HTR-8/SVneo (cell line): ENCODE measurements around the gene RTN3.
"Not testable (repeated sequence)": the region's sequence is repeated elsewhere in the genome, so short reads cannot be mapped to it uniquely, and the experiment has no call there.

ENCODE experiments used
- DNase-seq: peaks from one replicate; pipeline ENCODE4 v3.0.0; 2011; ENCODE audit warnings: low spot score, mixed read lengths; ENCODE audit not compliant: insufficient read length
- FAIRE-seq: peaks from 2 replicates; lab custom pipeline; 2011; peaks lifted over from hg19 to GRCh38; lab: Jason Lieb, UNC

The RTN3 gene

GRCh38 chr11:63682066-63683021 lies 1.0 kb downstream of the RTN3 start:
- DNase-seq (no peak), FAIRE-seq (no peak)

- FAIRE-seq, result no peak
- no peak for DNase-seq
These were observed 2.1 kb downstream of the RTN3 start for GRCh38 chr11:63683133-63683991.

- not testable (repeated sequence) for DNase-seq, FAIRE-seq
These were observed 3.9 kb downstream of the RTN3 start for GRCh38 chr11:63685158-63685721.

- FAIRE-seq, result no peak
These were observed 5.6 kb downstream of the RTN3 start for GRCh38 chr11:63686926-63687325.

GRCh38 chr11:63687845-63688244 lies 6.5 kb downstream of the RTN3 start:
- no peak for FAIRE-seq
- no peak for DNase-seq

More at GRCh38 chr11:63686926-63687325, 5.6 kb downstream of the RTN3 start:
- DNase-seq, result no peak

GRCh38 chr11:63694596-63694995 lies 13.3 kb downstream of the RTN3 start:
- FAIRE-seq, result no peak
- no peak for DNase-seq

- FAIRE-seq, result no peak
- DNase-seq, result no peak
These were observed 17.9 kb downstream of the RTN3 start for GRCh38 chr11:63698976-63699733.

GRCh38 chr11:63699896-63700295 lies 18.6 kb downstream of the RTN3 start:
- DNase-seq (no peak), FAIRE-seq (no peak)

- DNase-seq (no peak), FAIRE-seq (no peak)
These were observed 24.2 kb downstream of the RTN3 start for GRCh38 chr11:63705526-63705925.

- FAIRE-seq, result no peak
- no peak for DNase-seq
These were observed 27.5 kb downstream of the RTN3 start for GRCh38 chr11:63708764-63709163.

GRCh38 chr11:63709336-63709884 lies 28.1 kb downstream of the RTN3 start:
- DNase-seq (no peak), FAIRE-seq (no peak)

- FAIRE-seq, result no peak
- no peak for DNase-seq
These were observed 29.3 kb downstream of the RTN3 start for GRCh38 chr11:63710476-63711217.

GRCh38 chr11:63711838-63712237 lies 30.5 kb downstream of the RTN3 start:
- DNase-seq (no peak), FAIRE-seq (no peak)

- FAIRE-seq, result no peak
- DNase-seq, result no peak
These were observed 32.5 kb downstream of the RTN3 start for GRCh38 chr11:63713766-63714165.

- no peak for FAIRE-seq
- DNase-seq, result no peak
These were observed 34.7 kb downstream of the RTN3 start for GRCh38 chr11:63716046-63716445.

GRCh38 chr11:63719001-63719400 lies 37.7 kb downstream of the RTN3 start:
- FAIRE-seq (no peak), DNase-seq (no peak)

- FAIRE-seq (no peak), DNase-seq (no peak)
These were observed 38.7 kb downstream of the RTN3 start for GRCh38 chr11:63719987-63720386.

GRCh38 chr11:63720611-63721010 lies 39.3 kb downstream of the RTN3 start:
- FAIRE-seq, result no peak
- DNase-seq, result no peak

GRCh38 chr11:63729326-63729725 lies 48.0 kb downstream of the RTN3 start:
- no peak for DNase-seq
- no peak for FAIRE-seq
